NCI-H2029 (cell line): Measurements from ENCODE around the gene TEKTIP1.
A peak's percentile ranks its signal among the peaks of the same experiment; 100 is the strongest.
"Not testable (repeated sequence)": the region's sequence is repeated elsewhere in the genome, so short reads cannot be mapped to it uniquely, and the experiment has no call there.

Source experiments
- DNase-seq: peaks from one replicate; lab custom pipeline; 2025; lab: John Stamatoyannopoulos, UW

Gene TEKTIP1

DNA sequence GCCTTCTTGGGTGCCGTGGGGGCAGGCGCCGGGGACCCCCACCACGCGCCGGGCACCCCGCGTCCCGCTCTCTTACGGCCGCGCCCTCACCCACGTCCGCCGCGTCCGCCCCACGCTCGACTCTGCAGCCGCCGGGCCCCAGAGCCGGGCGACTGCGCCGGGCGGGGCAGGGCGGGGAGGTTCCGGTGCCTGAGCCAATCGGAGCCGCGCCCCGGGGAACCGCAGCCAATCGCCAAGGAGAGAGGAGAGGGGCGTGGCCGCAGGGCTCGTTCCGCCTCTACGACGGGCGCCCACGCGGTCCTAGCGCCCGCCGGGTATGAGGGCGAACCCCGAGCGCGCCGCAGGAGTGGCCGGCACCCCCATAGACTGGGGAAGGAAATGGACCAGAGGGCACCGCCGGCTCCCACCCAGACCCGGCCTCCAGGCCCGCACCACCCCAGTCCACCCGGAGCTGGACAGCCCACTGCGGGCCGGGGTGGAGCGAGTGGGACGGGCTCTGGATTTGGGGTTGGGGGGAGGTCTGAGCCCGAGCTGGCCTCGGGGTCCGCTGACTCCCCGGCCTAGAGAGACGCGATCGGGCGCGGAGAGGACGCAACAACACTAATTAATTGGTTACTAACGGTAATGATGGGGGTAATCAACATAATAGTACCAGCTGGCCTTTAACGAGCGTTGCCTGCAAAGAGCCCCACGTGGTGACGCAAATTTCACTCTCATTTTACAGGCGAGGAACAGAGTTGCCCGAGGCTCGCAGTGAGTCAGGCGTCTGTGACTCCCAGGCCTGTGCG, 18.7 kb downstream of the TEKTIP1 start, which contains the start of gene MFSD12:
MFSD12 (minus strand) TSS at position 126 of the 788 bp plus-strand sequence. CDS start 183 bp downstream, outside the sequence.
- peak; percentile 88 for DNase-seq

GRCh38 chr19:3563709-3564524, 24.9 kb downstream of the TEKTIP1 start:
- DNase-seq: no peak

DNA sequence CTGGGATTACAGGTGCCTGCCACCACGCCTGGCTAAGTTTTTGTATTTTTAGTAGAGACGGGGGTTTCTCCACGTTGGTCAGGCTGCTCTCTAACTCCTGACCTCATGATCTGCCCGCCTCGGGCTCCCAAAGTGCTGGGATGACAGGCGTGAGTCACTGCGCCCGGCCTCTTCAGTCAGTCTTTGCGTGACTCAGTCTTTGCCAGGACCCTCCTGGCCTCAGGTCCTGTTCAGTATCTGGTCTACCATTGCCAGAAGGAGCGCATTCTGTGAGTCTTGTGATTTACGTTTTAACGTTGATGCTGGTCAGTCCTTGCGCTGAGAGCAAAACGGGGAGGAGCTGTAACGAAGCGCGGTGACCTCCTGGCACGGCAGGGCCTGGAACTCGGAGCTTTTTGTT, 26.2 kb downstream of the TEKTIP1 start:
- no peak for DNase-seq

GRCh38 chr19:3570042-3570441, 31.1 kb downstream of the TEKTIP1 start:
- not testable (repeated sequence) for DNase-seq

- no peak for DNase-seq
These were observed 31.6 kb downstream of the TEKTIP1 start for GRCh38 chr19:3570606-3571011.

DNA sequence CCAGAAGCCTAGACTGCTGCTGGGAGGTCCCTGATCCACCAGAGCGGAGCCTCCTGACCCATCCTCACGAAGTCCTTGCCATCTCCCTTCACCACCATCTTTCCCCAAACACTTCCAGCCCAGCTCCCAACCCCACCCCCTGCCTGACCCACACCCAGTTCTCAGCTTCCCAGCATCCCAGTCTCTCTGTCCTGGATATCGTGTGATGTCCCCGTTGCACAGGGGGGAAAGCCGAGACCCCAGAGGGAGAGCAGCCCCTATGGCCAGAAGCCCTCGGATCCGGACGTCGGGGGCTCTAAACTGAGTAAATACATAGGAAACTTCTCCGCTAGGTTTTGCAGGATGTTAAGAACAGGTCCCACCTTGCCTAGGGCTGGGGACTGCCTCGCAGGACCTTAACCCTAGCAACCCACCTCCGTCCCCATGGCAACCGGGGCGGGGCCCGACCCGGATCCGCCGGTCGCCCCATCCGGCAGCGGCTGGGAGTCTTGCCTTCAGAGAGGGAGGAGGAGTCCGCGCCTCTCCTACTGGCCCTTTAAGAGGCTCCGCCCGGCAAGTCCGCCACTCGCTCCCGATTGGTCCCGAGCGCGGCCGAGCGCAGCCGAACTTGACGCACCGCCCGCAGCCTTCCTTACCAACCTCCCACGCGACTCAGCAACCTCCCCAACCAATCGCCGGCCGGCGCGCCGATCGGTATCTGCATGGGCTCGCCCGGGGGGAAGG, 33.3 kb downstream of the TEKTIP1 start:
- DNase-seq: peak; percentile 99

GRCh38 chr19:3572855-3573161, 33.8 kb downstream of the TEKTIP1 start, which contains the start of gene HMG20B:
TSS of gene HMG20B (plus strand) at chr19:3572944. CDS start at chr19:3573310, 366 bp downstream.
- no peak for DNase-seq

GRCh38 chr19:3573162-3573857, 34.3 kb downstream of the TEKTIP1 start:
- no peak for DNase-seq

GRCh38 chr19:3573858-3574637, 35.1 kb downstream of the TEKTIP1 start:
- DNase-seq: peak; percentile 97

DNA sequence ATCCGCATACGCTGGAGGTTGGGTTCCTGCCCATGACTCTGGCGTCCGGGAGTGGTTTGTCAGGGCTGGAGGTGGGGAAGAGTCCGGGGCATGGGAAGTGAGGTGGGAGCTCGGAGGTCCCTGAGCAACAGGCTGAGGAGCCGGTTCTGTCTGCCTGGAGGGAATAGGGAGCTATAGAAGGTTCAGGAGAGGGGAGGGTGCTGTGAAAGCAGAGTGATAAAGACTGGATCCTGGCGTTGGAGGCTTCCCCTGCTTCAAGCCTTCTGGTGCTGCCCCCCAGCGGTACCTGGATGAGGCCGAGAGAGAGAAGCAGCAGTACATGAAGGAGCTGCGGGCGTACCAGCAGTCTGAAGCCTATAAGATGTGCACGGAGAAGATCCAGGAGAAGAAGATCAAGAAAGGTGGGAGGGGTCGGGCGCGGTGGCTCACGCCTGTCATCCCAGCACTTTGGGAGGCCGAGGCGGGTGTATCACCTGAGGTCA, 36.3 kb downstream of the TEKTIP1 start:
- no peak for DNase-seq

DNA sequence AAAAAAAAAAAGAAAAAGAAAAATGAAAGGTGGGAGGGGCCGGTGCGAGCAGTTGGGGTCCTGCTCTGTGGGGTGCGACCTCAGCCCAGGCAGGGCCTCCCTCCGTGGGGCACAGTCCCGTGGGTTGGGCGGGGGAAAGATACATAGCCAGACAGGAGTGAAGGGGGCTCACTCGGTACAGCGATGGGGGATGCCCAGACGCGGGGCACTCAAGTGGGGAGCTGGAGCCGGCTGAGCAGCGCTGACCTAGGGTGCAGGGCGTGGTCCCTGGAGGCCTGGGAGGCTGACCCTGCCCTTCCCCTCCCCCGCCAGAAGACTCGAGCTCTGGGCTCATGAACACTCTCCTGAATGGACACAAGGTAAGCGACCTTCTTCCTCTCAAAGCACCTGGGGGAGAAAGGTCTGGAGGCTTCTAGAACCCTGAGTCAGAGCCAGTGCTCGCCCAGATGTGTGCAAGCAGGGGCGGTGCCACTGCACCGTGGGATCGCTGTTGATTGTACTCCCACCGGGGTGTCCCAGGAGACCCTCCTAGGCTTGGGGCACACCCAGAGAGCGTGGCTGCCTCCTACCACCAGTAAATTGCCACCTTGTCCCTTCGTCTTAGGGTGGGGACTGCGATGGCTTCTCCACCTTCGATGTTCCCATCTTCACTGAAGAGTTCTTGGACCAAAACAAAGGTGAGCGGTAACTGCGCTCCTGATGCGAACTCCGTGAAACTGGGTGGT, 37.1 kb downstream of the TEKTIP1 start:
- no peak for DNase-seq

GRCh38 chr19:3576696-3577443, 37.9 kb downstream of the TEKTIP1 start:
- DNase-seq: no peak

- DNase-seq: no peak
These were observed 38.9 kb downstream of the TEKTIP1 start for GRCh38 chr19:3577723-3578344.

- no peak for DNase-seq
These were observed 39.4 kb downstream of the TEKTIP1 start for GRCh38 chr19:3578390-3578789.

DNA sequence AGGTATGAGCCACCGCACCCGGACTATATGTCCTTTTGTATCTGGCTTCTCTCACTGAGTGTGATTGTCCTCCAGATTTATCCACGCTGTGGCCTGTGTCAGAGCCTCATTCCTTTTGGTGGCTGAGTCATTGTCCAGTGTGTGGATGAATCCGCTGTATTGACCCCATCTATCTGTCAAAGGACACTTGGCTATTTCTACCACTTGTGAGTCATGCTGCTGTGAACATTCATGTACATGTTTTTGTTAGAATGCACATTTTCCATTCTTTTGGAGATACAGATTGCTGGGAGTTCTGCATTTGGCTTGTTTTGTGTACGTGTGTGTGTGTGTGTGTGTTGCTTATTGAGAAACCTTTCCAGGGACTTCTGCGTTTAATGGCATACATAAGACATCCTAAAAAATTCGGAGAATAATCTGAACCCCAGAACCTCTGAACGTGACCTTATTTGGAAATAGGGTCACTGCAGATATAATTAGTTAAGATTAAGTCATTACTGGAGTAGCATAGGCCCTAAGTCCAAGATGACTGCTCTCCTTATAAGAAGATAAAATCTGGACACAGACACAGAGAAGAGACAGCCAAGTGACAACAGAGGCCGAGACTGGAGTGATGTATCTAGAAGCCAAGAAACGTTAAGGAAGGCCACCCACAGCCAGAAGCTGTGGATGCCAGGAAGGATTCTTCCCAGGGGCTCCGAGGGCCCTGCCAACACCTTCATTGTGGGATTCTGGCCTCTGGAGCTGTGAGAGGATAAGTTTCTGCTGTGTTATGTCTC, 41.4 kb downstream of the TEKTIP1 start:
- no peak for DNase-seq

GRCh38 chr19:3581792-3582191, 42.8 kb downstream of the TEKTIP1 start:
- DNase-seq: not testable (repeated sequence)

DNA sequence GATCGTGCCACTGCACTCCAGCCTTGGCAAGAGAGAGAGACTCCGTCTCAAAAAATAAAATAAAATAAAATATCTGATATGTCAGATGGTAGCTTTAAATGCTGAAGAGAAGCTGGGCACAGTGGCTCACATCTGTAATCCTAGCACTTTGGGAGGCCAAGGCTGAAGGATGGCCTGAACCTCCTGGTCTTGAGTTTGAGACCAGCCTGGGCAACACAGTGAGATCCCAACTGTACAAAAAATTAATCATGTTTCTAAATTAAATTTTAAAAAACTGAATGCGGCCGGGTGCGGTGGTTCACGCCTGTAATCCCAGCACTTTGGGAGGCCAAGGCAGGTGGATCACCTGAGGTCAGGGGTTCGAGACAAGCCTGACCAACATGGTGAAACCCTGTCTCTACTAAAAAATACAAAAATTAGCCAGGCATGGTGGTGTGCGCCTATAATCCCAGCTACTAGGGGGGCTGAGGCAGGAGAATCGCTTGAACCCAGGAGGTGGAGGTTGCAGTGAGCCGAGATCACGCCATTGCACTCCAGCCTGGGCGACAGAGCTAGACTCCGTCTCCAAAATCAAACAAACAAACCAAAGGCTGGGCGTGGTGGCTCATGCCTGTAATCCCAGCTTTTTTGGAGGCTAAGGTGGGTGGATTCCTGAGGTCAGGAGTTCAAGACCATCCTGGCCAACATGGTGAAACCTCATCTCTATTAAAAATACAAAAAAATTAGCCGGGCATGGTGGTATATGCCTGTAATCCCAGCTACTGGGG, 45.2 kb downstream of the TEKTIP1 start:
- DNase-seq: not testable (repeated sequence)
